Hepatocyte (in vitro differentiated cells): Measurements from ENCODE around the gene MARK2. TPM values are rescaled to one million over a fixed set of nuclear protein-coding genes. Genes with fewer than 3 reads are reported as not detected.
A peak's percentile ranks its signal among the peaks of the same experiment; 100 is the strongest.

Experiments
- DNase-seq: peaks from one replicate; pipeline ENCODE4 v3.0.0-alpha.2; 2016; ENCODE audit warnings: low spot score
- H2AFZ ChIP-seq: fragments of 200-600 bp; sonication (generic); 2 replicates; pipeline ENCODE4 v1.6.0; 2016; ENCODE audit warnings: antibody characterized with exemption, mild to moderate bottlenecking
- H3K27ac ChIP-seq: fragments of 200-600 bp; sonication (generic); 2 replicates; pipeline ENCODE4 v1.5.1; 2016; ENCODE audit warnings: mild to moderate bottlenecking
- H3K27me3 ChIP-seq: fragments of 200-600 bp; sonication (generic); 2 replicates; pipeline ENCODE4 v1.6.1; 2016
- H3K36me3 ChIP-seq: fragments of 200-600 bp; sonication (generic); replicated peaks from 2 replicates; pipeline ENCODE4 v1.5.1; 2016; ENCODE audit warnings: low read depth; ENCODE audit not compliant: insufficient read depth
- H3K4me1 ChIP-seq: fragments of 200-600 bp; sonication (generic); 2 replicates; pipeline ENCODE4 v1.5.1; 2016; ENCODE audit warnings: mild to moderate bottlenecking, moderate library complexity; ENCODE audit not compliant: insufficient read depth
- H3K4me2 ChIP-seq: fragments of 200-600 bp; sonication (generic); 2 replicates; pipeline ENCODE4 v1.6.0; 2016
- H3K4me3 ChIP-seq: fragments of 200-600 bp; sonication (generic); 2 replicates; pipeline ENCODE4 v1.5.1; 2016; ENCODE audit warnings: mild to moderate bottlenecking
- H3K79me2 ChIP-seq: fragments of 200-600 bp; sonication (generic); 2 replicates; pipeline ENCODE4 v1.6.0; 2017; ENCODE audit warnings: mild to moderate bottlenecking
- H3K9me2 ChIP-seq: fragments of 200-600 bp; sonication (generic); replicated peaks from 2 replicates; pipeline ENCODE4 v1.6.0; 2017; ENCODE audit warnings: mild to moderate bottlenecking; ENCODE audit not compliant: insufficient read depth
- H3K9me3 ChIP-seq: fragments of 200-600 bp; sonication (generic); 2 replicates; pipeline ENCODE4 v1.5.1; 2016; ENCODE audit warnings: low read depth, mild to moderate bottlenecking
- H4K20me1 ChIP-seq: fragments of 200-600 bp; sonication (generic); 2 replicates; pipeline ENCODE4 v1.6.0; 2016; ENCODE audit warnings: mild to moderate bottlenecking; ENCODE audit not compliant: insufficient read depth, poor library complexity, severe bottlenecking
- CTCF ChIP-seq: fragments of 200-600 bp; sonication (generic); IDR thresholded peaks from 2 replicates; pipeline ENCODE4 v1.5.1; 2016; ENCODE audit warnings: antibody characterized with exemption, mild to moderate bottlenecking; ENCODE audit not compliant: poor library complexity
- EZH2 ChIP-seq: fragments of 200-600 bp; sonication (generic); IDR thresholded peaks from 2 replicates; pipeline ENCODE4 v1.6.1; 2016; ENCODE audit warnings: antibody characterized with exemption, mild to moderate bottlenecking, borderline replicate concordance
- EZH2phosphoT487 ChIP-seq: fragments of 200-600 bp; sonication (generic); IDR thresholded peaks from one replicate; pipeline ENCODE4 v1.6.1; 2018; ENCODE audit warnings: antibody characterized with exemption, mild to moderate bottlenecking, low read depth, moderate library complexity; ENCODE audit not compliant: unreplicated experiment, severe bottlenecking
- WGBS: methylation state at CpG from one replicate; pipeline ENCODE4 v1.1.6; 2016; ENCODE audit warnings: low lambda C conversion rate; ENCODE audit errors: missing lambda C conversion rate; 5-methylcytosine and 5-hydroxymethylcytosine counted together
- polyA plus RNA-seq: library from polyadenylated mRNA; unstranded; fragments of >200 nt; fragmentation: Nextera tagmentation; extraction: Ambion mirVana; gene quantifications from 2 replicates; pipeline ENCODE4 v1.2.1, GENCODE V29; 2016
- total RNA-seq: library from RNA; depleted of rRNA; stranded (reverse); fragments of >200 nt; gene quantifications from 2 replicates; pipeline ENCODE4 v1.2.3, GENCODE V29; 2014

MARK2 gene
- total and polyA plus RNA-seq, 2 experiments from 2014 or later: 22.4 to 48.2 TPM

DNA sequence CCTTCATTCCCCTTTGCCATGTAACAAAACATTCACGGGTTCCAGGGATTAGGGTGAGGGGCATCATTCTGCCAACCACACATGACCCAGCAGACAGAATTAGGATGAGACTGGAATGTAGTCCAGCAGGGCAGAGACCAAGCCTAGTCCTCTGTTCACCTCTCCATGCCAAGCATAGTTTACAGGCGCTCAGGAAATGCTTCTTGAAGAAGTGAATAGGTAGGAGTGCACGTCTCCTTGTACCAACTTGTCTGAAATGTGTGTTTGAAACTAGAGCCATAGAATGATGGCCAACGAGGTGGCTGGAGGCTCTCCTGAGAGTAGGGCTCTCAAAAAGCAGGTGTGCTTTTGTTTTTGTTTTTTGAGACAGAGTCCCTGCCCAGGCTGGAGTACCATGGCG lies 17.5 kb upstream of the MARK2 start:
- H3K9me2 ChIP-seq: no peaks in the 10 kb centered on the region
- H4K20me1 ChIP-seq: peaks cover 14% of the 10 kb centered on the region
- H3K9me3 ChIP-seq: no peaks in the 10 kb centered on the region
- DNase-seq: no peak
- H3K27me3 ChIP-seq: no peaks in the 10 kb centered on the region
- H3K4me1 ChIP-seq: no peaks in the 10 kb centered on the region
- no peak for TF ChIP-seq CTCF
- TF ChIP-seq EZH2: no peak
- no peak for TF ChIP-seq EZH2phosphoT487
- no peaks in the 10 kb centered on the region for H3K36me3 ChIP-seq
- no peak overlapping the region for H3K4me3 ChIP-seq
- 90% methylated on average over 5 of the region's 5 CpGs for WGBS
- H3K27ac ChIP-seq: no peak overlapping the region
- H3K4me2 ChIP-seq: no peak overlapping the region
- no peak overlapping the region for H2AFZ ChIP-seq
- H3K79me2 ChIP-seq: peaks cover 16% of the 10 kb centered on the region

DNA sequence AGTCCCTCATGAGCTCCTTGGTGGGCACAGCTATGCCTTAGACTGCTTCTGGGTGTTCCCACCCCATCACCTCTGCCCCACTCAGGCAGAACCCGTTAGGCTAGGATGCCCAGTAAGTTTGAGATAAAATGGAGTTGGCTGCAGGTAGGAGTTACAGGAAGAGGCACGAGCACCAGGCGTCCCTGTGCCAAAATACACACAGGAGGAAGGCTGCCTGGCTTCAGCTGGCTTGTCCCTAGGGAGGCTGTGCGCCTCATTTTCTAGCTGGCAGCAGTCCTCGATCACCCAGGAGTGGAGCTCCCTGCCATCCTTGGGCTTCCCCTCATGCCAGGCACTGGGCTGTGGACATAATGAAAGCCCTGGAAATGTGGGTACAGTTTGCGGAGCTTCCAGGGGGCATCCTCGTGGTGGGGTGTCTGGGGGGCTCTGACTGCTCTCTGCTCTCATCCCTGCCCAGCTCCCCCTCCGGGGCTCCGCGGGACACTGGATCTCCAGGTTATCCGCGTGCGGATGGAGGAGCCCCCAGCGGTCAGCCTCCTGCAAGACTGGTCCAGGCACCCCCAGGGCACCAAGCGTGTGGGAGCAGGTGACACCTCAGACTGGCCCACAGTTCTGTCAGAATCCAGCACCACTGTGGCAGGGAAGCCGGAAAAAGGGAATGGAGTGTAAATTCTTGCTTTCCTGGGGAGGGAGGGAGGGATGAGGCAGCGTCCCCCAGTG lies 12.3 kb upstream of the MARK2 start:
- no peaks in the 10 kb centered on the region for H3K27me3 ChIP-seq
- H3K9me2 ChIP-seq: no peaks in the 10 kb centered on the region
- no peaks in the 10 kb centered on the region for H3K79me2 ChIP-seq
- no peak overlapping the region for H2AFZ ChIP-seq
- no peaks in the 10 kb centered on the region for H4K20me1 ChIP-seq
- no peak for DNase-seq
- H3K9me3 ChIP-seq: no peaks in the 10 kb centered on the region
- no peak overlapping the region for H3K4me3 ChIP-seq
- H3K4me2 ChIP-seq: no peak overlapping the region
- no peak overlapping the region for H3K27ac ChIP-seq
- 96% methylated on average over 16 of the region's 17 CpGs for WGBS
- TF ChIP-seq EZH2 (no peak), CTCF (no peak), EZH2phosphoT487 (no peak)
- no peaks in the 10 kb centered on the region for H3K4me1 ChIP-seq
- no peaks in the 10 kb centered on the region for H3K36me3 ChIP-seq

- no peaks in the 10 kb centered on the region for H3K79me2 ChIP-seq
- no peak overlapping the region for H2AFZ ChIP-seq
- H3K4me1 ChIP-seq: no peaks in the 10 kb centered on the region
- no peaks in the 10 kb centered on the region for H3K36me3 ChIP-seq
- H3K9me3 ChIP-seq: no peaks in the 10 kb centered on the region
- H3K9me2 ChIP-seq: no peaks in the 10 kb centered on the region
- H3K4me3 ChIP-seq: no peak overlapping the region
- no peak overlapping the region for H3K4me2 ChIP-seq
- 88% methylated on average over 8 of the region's 8 CpGs for WGBS
- H4K20me1 ChIP-seq: no peaks in the 10 kb centered on the region
- TF ChIP-seq CTCF (peak; percentile 31), EZH2phosphoT487 (no peak)
- no peak for DNase-seq
- no peaks in the 10 kb centered on the region for H3K27me3 ChIP-seq
- no peak overlapping the region for H3K27ac ChIP-seq
Measured at GRCh38 chr11:63829823-63830489, 9.0 kb upstream of the MARK2 start.
